Raji (cell line): ENCODE results near the gene PHLPP2.

Experiments
- POLR2A ChIP-seq: IDR thresholded peaks from 2 replicates; pipeline ENCODE4 v1.6.1; 2011; ENCODE audit warnings: low read depth, low read length, control low read depth; ENCODE audit not compliant: insufficient read depth

The PHLPP2 gene

GRCh38 chr16:71659471-71659870, 65.0 kb downstream of the PHLPP2 start:
- TF ChIP-seq POLR2A: no peak

DNA sequence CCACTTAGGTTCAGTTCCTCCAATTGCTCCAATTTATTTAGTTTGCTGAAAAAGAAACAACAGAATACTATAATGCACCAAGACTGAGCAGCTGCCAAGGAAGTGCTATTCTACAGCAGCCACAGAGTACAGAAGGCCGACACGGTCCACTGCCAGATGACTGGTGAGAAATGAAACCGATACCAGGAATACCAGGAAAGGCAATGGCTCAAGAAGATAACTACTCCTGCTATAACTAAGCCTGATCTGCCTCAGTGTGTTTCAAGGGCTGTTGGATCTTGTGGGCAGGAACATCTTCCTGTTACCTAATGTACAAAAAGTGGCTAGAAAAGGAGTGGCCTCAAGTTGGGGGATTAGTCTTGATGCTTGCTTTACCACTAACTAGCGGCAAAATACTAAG, 65.7 kb downstream of the PHLPP2 start:
- TF ChIP-seq POLR2A: no peak

- no peak for TF ChIP-seq POLR2A
Measured at GRCh38 chr16:71649704-71650103, 74.8 kb downstream of the PHLPP2 start.

GRCh38 chr16:71648921-71649320, 75.6 kb downstream of the PHLPP2 start:
- no peak for TF ChIP-seq POLR2A

GRCh38 chr16:71648162-71648561, 76.3 kb downstream of the PHLPP2 start:
- TF ChIP-seq POLR2A: no peak

GRCh38 chr16:71647391-71647790, 77.1 kb downstream of the PHLPP2 start:
- no peak for TF ChIP-seq POLR2A

GRCh38 chr16:71645450-71645849, 79.1 kb downstream of the PHLPP2 start:
- TF ChIP-seq POLR2A: no peak

DNA sequence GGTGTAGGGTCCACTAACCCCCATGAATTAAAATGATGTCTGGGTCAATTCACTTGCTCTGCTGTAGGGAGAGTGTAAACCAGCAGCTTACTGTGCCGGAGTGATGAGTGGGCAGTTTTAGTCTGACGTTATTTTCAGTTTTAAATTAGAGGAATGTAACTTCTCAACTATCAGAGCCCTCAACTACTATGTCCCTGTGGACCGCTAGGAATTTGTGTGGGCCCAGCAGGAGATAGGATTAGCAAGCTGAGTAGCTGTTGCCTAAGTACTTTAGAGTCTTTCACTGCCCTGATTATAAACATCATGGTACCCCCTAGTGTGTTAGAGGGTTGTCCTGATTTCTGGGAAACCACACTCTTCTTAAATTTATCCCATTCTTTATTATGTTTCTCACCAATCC, 87.1 kb downstream of the PHLPP2 start:
- no peak for TF ChIP-seq POLR2A

DNA sequence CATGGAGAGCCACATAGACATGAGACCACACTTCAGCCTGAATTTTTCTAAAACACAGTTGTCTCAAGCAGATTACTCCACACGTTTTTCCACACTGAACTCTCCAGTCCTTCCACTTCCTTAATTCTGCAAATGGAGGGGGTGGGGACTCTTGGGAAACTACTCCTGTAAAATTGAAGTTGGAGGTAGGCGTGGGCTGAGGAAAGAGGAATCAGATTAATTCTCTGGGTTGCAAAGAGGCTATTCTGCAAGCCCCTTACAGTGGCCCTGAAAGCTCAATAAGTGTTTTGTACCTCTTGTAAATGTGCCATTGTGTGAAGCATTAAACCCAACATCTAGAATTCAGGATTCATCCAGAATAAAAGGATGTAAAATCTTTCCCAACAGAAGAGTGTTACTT, 88.9 kb downstream of the PHLPP2 start:
- TF ChIP-seq POLR2A: no peak

DNA sequence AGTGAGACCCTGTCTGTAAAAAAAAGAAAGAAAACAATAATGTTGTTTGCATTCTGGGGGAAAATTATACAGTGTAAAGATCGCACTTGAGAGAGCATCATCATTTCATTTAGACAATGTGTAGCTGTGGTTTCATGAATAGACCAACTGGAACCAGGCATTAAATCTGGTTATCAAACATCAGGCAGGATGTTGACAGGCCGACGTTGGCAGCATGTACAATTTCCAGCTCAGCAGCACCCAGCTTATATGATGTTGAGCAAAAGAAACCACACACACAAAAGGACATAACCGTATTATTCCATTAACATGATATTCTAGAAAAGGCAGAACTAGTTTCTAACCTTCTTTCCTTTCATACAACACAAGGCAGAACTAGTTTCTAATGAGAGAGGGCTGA, 92.7 kb downstream of the PHLPP2 start:
- TF ChIP-seq POLR2A: no peak

DNA sequence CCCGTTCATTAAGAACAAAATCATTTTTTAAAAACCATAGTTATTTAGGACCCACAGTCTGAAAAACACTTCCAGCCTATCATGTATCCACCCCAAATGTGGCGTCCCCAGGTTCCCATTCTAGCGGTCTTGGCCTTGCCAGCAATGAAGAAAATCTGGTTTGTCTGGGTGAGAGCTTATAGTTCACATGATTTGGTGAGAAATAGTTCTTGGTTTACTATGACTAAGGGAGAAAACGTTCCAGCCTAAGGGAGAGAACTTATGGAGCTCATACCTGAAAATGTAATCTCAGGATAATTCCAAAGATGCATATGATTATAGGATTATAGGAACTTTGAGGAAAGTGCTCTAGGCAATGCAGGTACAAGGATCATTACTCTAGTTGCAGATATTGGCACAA, 93.7 kb downstream of the PHLPP2 start:
- no peak for TF ChIP-seq POLR2A

- TF ChIP-seq POLR2A: no peak
Measured at GRCh38 chr16:71629278-71630016, 95.1 kb downstream of the PHLPP2 start.

GRCh38 chr16:71628810-71629209, 95.7 kb downstream of the PHLPP2 start:
- TF ChIP-seq POLR2A: no peak

DNA sequence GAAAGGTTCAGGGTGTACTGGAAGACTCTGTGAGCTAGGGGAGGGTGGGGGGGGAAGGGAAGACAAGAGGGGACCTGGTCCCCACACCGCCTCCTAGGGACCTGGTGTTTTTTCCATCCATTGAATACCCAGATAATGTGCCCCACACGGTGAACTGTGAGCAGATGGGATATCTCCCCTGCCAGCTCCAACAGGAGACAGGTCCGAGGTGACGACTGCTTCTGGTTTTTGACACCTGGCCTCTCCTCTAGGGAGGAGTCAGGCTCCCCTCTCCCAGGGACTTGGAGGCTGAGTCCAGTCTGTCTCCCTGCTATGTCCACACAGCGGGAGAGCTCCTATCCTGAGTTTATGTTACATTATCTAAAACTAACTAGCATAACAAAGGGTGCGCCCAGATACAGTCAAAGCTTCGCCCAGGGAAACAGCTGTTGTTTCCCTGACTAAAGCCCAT, 96.7 kb downstream of the PHLPP2 start:
- TF ChIP-seq POLR2A: no peak

DNA sequence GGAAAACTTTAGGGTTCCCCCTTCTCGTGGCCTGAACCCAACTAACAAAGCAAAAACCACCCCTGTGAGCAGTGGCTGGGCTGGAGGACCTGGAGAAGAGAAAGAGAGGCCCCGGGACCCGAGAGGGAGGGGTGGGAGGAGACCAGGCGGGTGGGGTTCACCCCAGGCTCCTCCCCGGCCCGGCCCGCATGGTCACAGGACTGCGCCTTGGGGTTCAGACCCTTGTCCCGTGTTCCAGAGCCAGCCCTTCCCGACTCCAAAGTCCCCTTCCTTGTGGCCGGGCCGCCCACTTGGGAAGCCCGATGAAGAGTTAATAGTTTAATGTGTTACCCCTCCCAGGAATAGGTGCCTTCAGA, 97.7 kb downstream of the PHLPP2 start:
- TF ChIP-seq POLR2A: no peak

DNA sequence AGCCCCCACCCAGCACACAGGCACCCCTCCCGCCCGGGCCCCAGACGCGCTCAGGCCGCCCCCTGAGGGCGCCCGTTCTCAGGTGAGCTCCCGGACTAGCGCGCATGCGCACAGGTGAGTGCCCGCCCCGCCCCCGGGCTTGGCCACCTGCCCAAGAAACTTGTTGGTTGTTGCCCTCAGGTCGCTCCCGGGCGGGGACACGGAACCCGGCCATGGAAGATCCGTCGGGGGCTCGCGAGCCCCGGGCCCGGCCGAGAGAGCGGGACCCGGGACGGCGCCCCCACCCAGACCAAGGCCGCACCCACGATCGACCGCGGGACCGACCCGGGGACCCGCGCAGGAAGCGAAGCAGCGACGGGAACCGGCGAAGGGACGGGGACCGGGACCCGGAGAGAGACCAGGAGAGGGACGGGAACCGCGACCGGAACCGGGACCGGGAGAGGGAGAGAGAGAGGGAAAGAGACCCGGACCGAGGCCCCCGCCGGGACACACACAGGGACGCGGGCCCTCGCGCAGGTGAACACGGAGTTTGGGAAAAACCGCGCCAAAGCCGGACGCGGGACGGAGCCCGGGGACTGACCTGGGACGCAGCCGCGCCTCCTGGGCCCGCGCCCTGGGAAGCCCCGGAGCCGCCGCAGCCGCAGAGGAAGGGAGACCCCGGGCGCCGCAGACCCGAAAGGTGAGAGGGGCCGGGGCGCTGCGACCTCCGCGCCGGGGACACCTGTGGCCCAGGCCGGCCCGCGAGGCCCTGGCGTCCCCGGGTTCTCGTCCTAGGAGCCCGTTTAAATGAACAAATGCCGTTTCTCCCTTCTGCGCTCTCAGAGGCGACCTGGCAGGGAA, 98.3 kb downstream of the PHLPP2 start, which contains the start of gene MARVELD3:
TSS of gene MARVELD3 (plus strand) at position 167 of the 840 bp plus-strand sequence. CDS start at position 213, 46 bp downstream.
- no peak for TF ChIP-seq POLR2A
